Activated naive CD4-positive, alpha-beta T cell treated with anti-CD3 and anti-CD28 coated beads, Interleukin-2, amount 50 U/mL, for 72 hours (primary cell): Measurements from ENCODE around the gene OAS2. TPM values are rescaled to one million over a fixed set of nuclear protein-coding genes. Genes with fewer than 3 reads are reported as not detected.

Experiments
- ATAC-seq, 2 donors: fragments of 150-1000 bp; cut with Tn5 transposase; 2 replicates each; pipeline ENCODE4 v1.10.0; 2021; ENCODE audit warnings: mild to moderate bottlenecking in 2 of 2, moderate library complexity in 2 of 2
- DNase-seq, 2 donors: peaks; one replicate each; pipeline ENCODE4 v3.0.0; 2021 to 2022; ENCODE audit warnings: low spot score in 2 of 2
- H3K27ac Mint-ChIP-seq, 2 donors: one replicate each; pipeline ENCODE4 v1.8.0; 2022; ENCODE audit warnings: mild to moderate bottlenecking in 2 of 2, mixed read lengths in 2 of 2
- H3K36me3 Mint-ChIP-seq, 2 donors: one replicate each; pipeline ENCODE4 v1.8.0; 2022; ENCODE audit warnings: mixed read lengths in 2 of 2
- H3K9me3 Mint-ChIP-seq, 2 donors: one replicate each; pipeline ENCODE4 v1.8.0; 2022; ENCODE audit warnings: mixed read lengths in 2 of 2
- total RNA-seq, 2 donors: library from RNA; stranded (reverse); gene quantifications; one replicate each; pipeline ENCODE4 v1.2.3, GENCODE V29; 2022

The OAS2 gene
- 100 to 1,000 TPM in 1 of 2 donors, 10 to 100 TPM in 1; 56.6 to 199 TPM for total RNA-seq

- Mint-ChIP-seq H3K27ac (peak within 1 kb of the TSS; percentile 91 to 99), H3K36me3 (peaks cover 38 to 51% of the 10 kb centered on the region in 2 donors), H3K9me3 (peaks cover 0 to 21% of the 10 kb centered on the region in 2 donors)
- ATAC-seq (peak; percentile 91 to 94), DNase-seq (peak; percentile 77 to 79)
Observed at GRCh38 chr12:112978163-112979040, at the start of gene OAS2. Gene OAS2 (plus strand): TSS chr12:112978519. CDS start chr12:112978609, 90 bp downstream.

GRCh38 chr12:112928978-112929377, 49.3 kb upstream of the OAS2 start:
- H3K36me3 Mint-ChIP-seq = peaks cover 5 to 25% of the 10 kb centered on the region in 2 donors
- ATAC-seq = no peak
- H3K27ac Mint-ChIP-seq = no peak overlapping the region
- peaks cover 0 to 12% of the 10 kb centered on the region in 2 donors for H3K9me3 Mint-ChIP-seq
- DNase-seq = no peak

- Mint-ChIP-seq H3K27ac (no peak overlapping the region), H3K36me3 (peaks cover 5 to 25% of the 10 kb centered on the region in 2 donors), H3K9me3 (peaks cover 0 to 12% of the 10 kb centered on the region in 2 donors)
- ATAC-seq = no peak
- no peak for DNase-seq
Observed at GRCh38 chr12:112929715-112930114, 48.6 kb upstream of the OAS2 start.

- DNase-seq (no peak), ATAC-seq (no peak)
- peaks cover 0 to 12% of the 10 kb centered on the region in 2 donors for H3K9me3 Mint-ChIP-seq
- H3K36me3 Mint-ChIP-seq = peaks cover 5 to 25% of the 10 kb centered on the region in 2 donors
- no peak overlapping the region for H3K27ac Mint-ChIP-seq
Observed at GRCh38 chr12:112930350-112930749, 48.0 kb upstream of the OAS2 start.

- H3K36me3 Mint-ChIP-seq = peaks cover 1 to 16% of the 10 kb centered on the region in 2 donors
- DNase-seq = no peak
- H3K9me3 Mint-ChIP-seq = peaks cover 0 to 5% of the 10 kb centered on the region in 2 donors
- H3K27ac Mint-ChIP-seq = no peak overlapping the region
- no peak for ATAC-seq
Observed at GRCh38 chr12:112932485-112933128, 45.7 kb upstream of the OAS2 start.

GRCh38 chr12:112933129-112933505, 45.2 kb upstream of the OAS2 start:
- H3K36me3 Mint-ChIP-seq = peaks cover 4 to 17% of the 10 kb centered on the region in 2 donors
- no peak overlapping the region for H3K27ac Mint-ChIP-seq
- no peak for ATAC-seq

GRCh38 chr12:112936264-112936663, 42.1 kb upstream of the OAS2 start:
- Mint-ChIP-seq H3K36me3 (peaks cover 11 to 19% of the 10 kb centered on the region in 2 donors), H3K27ac (no peak overlapping the region), H3K9me3 (no peaks in the 10 kb centered on the region)
- DNase-seq = no peak
- no peak for ATAC-seq

More at GRCh38 chr12:112933129-112933505, 45.2 kb upstream of the OAS2 start:
- peaks cover 0 to 4% of the 10 kb centered on the region in 2 donors for H3K9me3 Mint-ChIP-seq
- no peak for DNase-seq

GRCh38 chr12:112936927-112937326, 41.4 kb upstream of the OAS2 start:
- Mint-ChIP-seq H3K9me3 (no peaks in the 10 kb centered on the region), H3K27ac (peak overlapping the region in 1 of 2 donors; percentile 8), H3K36me3 (peaks cover 11 to 19% of the 10 kb centered on the region in 2 donors)
- DNase-seq (no peak), ATAC-seq (peak in 1 of 2 donors; percentile 35)

- Mint-ChIP-seq H3K9me3 (no peaks in the 10 kb centered on the region), H3K36me3 (peaks cover 11 to 19% of the 10 kb centered on the region in 2 donors), H3K27ac (peak within 1 kb of the TSS; percentile 85 to 90)
- DNase-seq (peak; percentile 50 to 75), ATAC-seq (peak; percentile 63 to 80)
Observed at GRCh38 chr12:112937741-112938719, 40.3 kb upstream of the OAS2 start, which contains the start of gene OAS3. Gene OAS3 (plus strand): TSS chr12:112938474. CDS start chr12:112938531, 57 bp downstream.

GRCh38 chr12:112938751-112939150, 39.6 kb upstream of the OAS2 start:
- DNase-seq (no peak), ATAC-seq (peak in 1 of 2 donors; percentile 9)
- Mint-ChIP-seq H3K36me3 (peaks cover 11 to 19% of the 10 kb centered on the region in 2 donors), H3K27ac (peak overlapping the region; percentile 85 to 90), H3K9me3 (no peaks in the 10 kb centered on the region)

GRCh38 chr12:112939761-112940381, 38.4 kb upstream of the OAS2 start:
- no peaks in the 10 kb centered on the region for H3K9me3 Mint-ChIP-seq
- peak in 1 of 2 donors; percentile 52 for ATAC-seq
- peak overlapping the region; percentile 85 to 86 for H3K27ac Mint-ChIP-seq
- peak in 1 of 2 donors; percentile 21 for DNase-seq
- peaks cover 11 to 27% of the 10 kb centered on the region in 2 donors for H3K36me3 Mint-ChIP-seq

GRCh38 chr12:112941528-112942335, 36.6 kb upstream of the OAS2 start:
- ATAC-seq = no peak
- no peak overlapping the region for H3K27ac Mint-ChIP-seq
- DNase-seq = no peak
- peaks cover 11 to 34% of the 10 kb centered on the region in 2 donors for H3K36me3 Mint-ChIP-seq
- no peaks in the 10 kb centered on the region for H3K9me3 Mint-ChIP-seq

- Mint-ChIP-seq H3K27ac (no peak overlapping the region), H3K36me3 (peaks cover 11 to 42% of the 10 kb centered on the region in 2 donors), H3K9me3 (no peaks in the 10 kb centered on the region)
- ATAC-seq (no peak), DNase-seq (no peak)
Observed at GRCh38 chr12:112942572-112942971, 35.7 kb upstream of the OAS2 start.

- Mint-ChIP-seq H3K9me3 (no peaks in the 10 kb centered on the region), H3K27ac (peak overlapping the region in 1 of 2 donors; percentile 9), H3K36me3 (peaks cover 0 to 30% of the 10 kb centered on the region in 2 donors)
- DNase-seq (no peak), ATAC-seq (no peak)
Observed at GRCh38 chr12:112944024-112944690, 34.2 kb upstream of the OAS2 start.
